Measurements from ENCODE around the gene FYN.

Gene FYN

GRCh38 chr6:111723412-111723970 is 149.8 kb downstream of the FYN start:
- no peak overlapping the region for H3K4me3 ChIP-seq (replicated peaks in 1 of 2; ENCODE audit: low read depth in 2 of 2, low read length in 2 of 2)
- DNase-seq (ENCODE audit: low read depth in 2 of 2) = peak in 1 of 2 donors; percentile 44
- TF ChIP-seq CTCF (IDR thresholded peaks at IDR 0.05; ENCODE audit: low read depth, low read length) = no peak

GRCh38 chr6:111722179-111722731 is 151.0 kb downstream of the FYN start:
- no peak for TF ChIP-seq CTCF (IDR thresholded peaks at IDR 0.05; ENCODE audit: low read depth, low read length)
- no peak overlapping the region for H3K4me3 ChIP-seq (replicated peaks in 1 of 2; ENCODE audit: low read depth in 2 of 2, low read length in 2 of 2)
- DNase-seq (ENCODE audit: low read depth in 2 of 2) = peak; percentile 80 to 87

GRCh38 chr6:111721753-111722154 is 151.5 kb downstream of the FYN start:
- peak; percentile 79 to 85 for DNase-seq (ENCODE audit: low read depth in 2 of 2)
- H3K4me3 ChIP-seq (replicated peaks in 1 of 2; ENCODE audit: low read depth in 2 of 2, low read length in 2 of 2) = no peak overlapping the region

GRCh38 chr6:111720931-111721496 is 152.2 kb downstream of the FYN start:
- no peak overlapping the region for H3K4me3 ChIP-seq (replicated peaks in 1 of 2; ENCODE audit: low read depth in 2 of 2, low read length in 2 of 2)
- DNase-seq (ENCODE audit: low read depth in 2 of 2) = no peak
- no peak for TF ChIP-seq CTCF (IDR thresholded peaks at IDR 0.05; ENCODE audit: low read depth, low read length)

More at GRCh38 chr6:111721753-111722154, 151.5 kb downstream of the FYN start:
- peak; percentile 88 for TF ChIP-seq CTCF (IDR thresholded peaks at IDR 0.05; ENCODE audit: low read depth, low read length)

GRCh38 chr6:111718990-111719389 is 154.3 kb downstream of the FYN start:
- no peak for TF ChIP-seq CTCF (IDR thresholded peaks at IDR 0.05; ENCODE audit: low read depth, low read length)
- H3K4me3 ChIP-seq (replicated peaks in 1 of 2; ENCODE audit: low read depth in 2 of 2, low read length in 2 of 2) = no peak overlapping the region
- DNase-seq (ENCODE audit: low read depth in 2 of 2) = peak in 1 of 2 donors; percentile 10

GRCh38 chr6:111718326-111718725 is 154.9 kb downstream of the FYN start:
- no peak for TF ChIP-seq CTCF (IDR thresholded peaks at IDR 0.05; ENCODE audit: low read depth, low read length)
- DNase-seq (ENCODE audit: low read depth in 2 of 2) = no peak
- no peak overlapping the region for H3K4me3 ChIP-seq (replicated peaks in 1 of 2; ENCODE audit: low read depth in 2 of 2, low read length in 2 of 2)

All from cardiac fibroblast (primary cell).